ENCODE data around the gene YARS1.

Gene YARS1

DNA sequence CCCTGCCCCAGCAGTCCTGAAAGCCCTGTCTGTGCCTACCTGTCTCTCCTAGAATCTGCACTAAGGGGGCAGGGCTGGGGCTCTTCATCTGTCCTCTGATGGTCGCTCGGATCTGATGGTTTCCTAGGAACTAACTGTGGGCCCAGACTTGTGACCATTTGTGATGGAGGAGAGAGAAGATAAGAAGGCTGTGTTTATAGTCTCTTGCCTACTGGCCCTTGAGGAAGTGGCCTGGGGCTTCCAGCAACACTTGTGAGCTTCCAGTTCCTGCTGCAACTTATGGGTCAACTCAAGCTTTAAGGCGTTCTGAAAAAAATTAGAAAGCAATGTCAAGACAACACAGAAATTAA lies 61.4 kb downstream of the YARS1 start:
- no peak for ATAC-seq

DNA sequence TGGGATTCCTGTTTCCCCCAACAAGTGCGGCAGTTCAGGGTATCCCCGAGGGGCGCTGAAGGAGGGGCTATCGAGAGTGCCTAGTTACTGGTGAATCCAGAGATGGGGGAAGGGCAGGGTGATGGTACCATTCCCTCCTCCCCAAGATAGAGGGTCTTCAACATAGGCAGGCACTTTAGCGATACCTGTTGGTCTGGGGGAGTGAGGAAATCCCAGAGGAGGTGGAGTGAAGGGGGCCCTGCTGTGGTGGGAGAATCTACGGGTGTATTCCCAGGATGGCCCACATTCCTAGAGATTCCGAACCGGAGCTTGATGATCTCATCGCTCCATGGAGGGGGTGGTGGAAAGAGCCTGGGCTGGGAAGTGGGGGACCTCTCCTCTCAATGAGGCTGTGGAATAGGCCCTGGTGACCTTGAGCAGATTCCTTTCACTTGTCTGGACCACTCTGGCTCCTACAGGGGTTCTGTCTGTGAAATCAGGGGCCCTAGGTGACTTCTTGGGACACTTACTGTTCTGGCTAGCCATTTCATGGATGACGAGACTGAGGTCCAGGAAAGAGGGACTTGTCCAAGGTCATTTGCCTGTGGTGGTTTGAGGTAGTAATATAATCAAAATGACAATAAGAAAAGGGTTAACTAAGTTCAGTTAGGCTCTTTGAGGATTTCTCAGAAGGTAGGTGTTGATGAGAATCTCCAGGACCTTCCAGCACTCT lies 61.9 kb downstream of the YARS1 start:
- TF ChIP-seq TCF4 (CRISPR knock-in tag; IDR thresholded peaks at IDR 0.05; ENCODE audit: borderline replicate concordance) (no peak), ESRRG (CRISPR knock-in tag; IDR thresholded peaks at IDR 0.05) (no peak), ZFP30 (CRISPR knock-in tag; IDR thresholded peaks at IDR 0.05) (no peak), TOX (CRISPR knock-in tag; IDR thresholded peaks at IDR 0.05; ENCODE audit: borderline replicate concordance) (no peak), SNAI2 (CRISPR knock-in tag; IDR thresholded peaks at IDR 0.05) (no peak), CSDC2 (CRISPR knock-in tag; IDR thresholded peaks at IDR 0.05) (no peak), PPARA (CRISPR knock-in tag; IDR thresholded peaks at IDR 0.05; ENCODE audit: borderline replicate concordance) (no peak), ARNTL (CRISPR knock-in tag; IDR thresholded peaks at IDR 0.05; ENCODE audit: borderline replicate concordance, low read depth) (no peak), RARB (CRISPR knock-in tag; IDR thresholded peaks at IDR 0.05) (no peak), ZFP3 (CRISPR knock-in tag; IDR thresholded peaks at IDR 0.05) (no peak), ZNF565 (CRISPR knock-in tag; conservative IDR thresholded peaks at IDR 0.05; ENCODE audit: low read depth) (no peak), ISL1 (CRISPR knock-in tag; IDR thresholded peaks at IDR 0.05) (no peak), GLIS3 (CRISPR knock-in tag; IDR thresholded peaks at IDR 0.05) (no peak), OSR1 (CRISPR knock-in tag; IDR thresholded peaks at IDR 0.05) (no peak)
- TF ChIP-seq, protein P1, sequence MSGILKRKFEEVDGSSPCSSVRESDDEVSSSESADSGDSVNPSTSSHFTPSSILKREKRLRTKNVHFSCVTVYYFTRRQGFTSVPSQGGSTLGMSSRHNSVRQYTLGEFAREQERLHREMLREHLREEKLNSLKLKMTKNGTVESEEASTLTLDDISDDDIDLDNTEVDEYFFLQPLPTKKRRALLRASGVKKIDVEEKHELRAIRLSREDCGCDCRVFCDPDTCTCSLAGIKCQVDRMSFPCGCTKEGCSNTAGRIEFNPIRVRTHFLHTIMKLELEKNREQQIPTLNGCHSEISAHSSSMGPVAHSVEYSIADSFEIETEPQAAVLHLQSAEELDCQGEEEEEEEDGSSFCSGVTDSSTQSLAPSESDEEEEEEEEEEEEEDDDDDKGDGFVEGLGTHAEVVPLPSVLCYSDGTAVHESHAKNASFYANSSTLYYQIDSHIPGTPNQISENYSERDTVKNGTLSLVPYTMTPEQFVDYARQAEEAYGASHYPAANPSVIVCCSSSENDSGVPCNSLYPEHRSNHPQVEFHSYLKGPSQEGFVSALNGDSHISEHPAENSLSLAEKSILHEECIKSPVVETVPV (CRISPR knock-in tag; IDR thresholded peaks at IDR 0.05), result no peak
- TF ChIP-seq, protein P2, sequence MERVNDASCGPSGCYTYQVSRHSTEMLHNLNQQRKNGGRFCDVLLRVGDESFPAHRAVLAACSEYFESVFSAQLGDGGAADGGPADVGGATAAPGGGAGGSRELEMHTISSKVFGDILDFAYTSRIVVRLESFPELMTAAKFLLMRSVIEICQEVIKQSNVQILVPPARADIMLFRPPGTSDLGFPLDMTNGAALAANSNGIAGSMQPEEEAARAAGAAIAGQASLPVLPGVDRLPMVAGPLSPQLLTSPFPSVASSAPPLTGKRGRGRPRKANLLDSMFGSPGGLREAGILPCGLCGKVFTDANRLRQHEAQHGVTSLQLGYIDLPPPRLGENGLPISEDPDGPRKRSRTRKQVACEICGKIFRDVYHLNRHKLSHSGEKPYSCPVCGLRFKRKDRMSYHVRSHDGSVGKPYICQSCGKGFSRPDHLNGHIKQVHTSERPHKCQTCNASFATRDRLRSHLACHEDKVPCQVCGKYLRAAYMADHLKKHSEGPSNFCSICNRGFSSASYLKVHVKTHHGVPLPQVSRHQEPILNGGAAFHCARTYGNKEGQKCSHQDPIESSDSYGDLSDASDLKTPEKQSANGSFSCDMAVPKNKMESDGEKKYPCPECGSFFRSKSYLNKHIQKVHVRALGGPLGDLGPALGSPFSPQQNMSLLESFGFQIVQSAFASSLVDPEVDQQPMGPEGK (CRISPR knock-in tag; IDR thresholded peaks at IDR 0.05; ENCODE audit: borderline replicate concordance), result no peak
- TF ChIP-seq, protein P3, sequence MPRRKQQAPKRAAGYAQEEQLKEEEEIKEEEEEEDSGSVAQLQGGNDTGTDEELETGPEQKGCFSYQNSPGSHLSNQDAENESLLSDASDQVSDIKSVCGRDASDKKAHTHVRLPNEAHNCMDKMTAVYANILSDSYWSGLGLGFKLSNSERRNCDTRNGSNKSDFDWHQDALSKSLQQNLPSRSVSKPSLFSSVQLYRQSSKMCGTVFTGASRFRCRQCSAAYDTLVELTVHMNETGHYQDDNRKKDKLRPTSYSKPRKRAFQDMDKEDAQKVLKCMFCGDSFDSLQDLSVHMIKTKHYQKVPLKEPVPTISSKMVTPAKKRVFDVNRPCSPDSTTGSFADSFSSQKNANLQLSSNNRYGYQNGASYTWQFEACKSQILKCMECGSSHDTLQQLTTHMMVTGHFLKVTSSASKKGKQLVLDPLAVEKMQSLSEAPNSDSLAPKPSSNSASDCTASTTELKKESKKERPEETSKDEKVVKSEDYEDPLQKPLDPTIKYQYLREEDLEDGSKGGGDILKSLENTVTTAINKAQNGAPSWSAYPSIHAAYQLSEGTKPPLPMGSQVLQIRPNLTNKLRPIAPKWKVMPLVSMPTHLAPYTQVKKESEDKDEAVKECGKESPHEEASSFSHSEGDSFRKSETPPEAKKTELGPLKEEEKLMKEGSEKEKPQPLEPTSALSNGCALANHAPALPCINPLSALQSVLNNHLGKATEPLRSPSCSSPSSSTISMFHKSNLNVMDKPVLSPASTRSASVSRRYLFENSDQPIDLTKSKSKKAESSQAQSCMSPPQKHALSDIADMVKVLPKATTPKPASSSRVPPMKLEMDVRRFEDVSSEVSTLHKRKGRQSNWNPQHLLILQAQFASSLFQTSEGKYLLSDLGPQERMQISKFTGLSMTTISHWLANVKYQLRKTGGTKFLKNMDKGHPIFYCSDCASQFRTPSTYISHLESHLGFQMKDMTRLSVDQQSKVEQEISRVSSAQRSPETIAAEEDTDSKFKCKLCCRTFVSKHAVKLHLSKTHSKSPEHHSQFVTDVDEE (CRISPR knock-in tag; IDR thresholded peaks at IDR 0.05), result no peak
- no peak for ATAC-seq

More for the DNA sequence above, 61.4 kb downstream of the YARS1 start:
- TF ChIP-seq, protein P3 (CRISPR knock-in tag; IDR thresholded peaks at IDR 0.05), result no peak
- TF ChIP-seq ESRRG (CRISPR knock-in tag; IDR thresholded peaks at IDR 0.05) (no peak), SNAI2 (CRISPR knock-in tag; IDR thresholded peaks at IDR 0.05) (no peak), CSDC2 (CRISPR knock-in tag; IDR thresholded peaks at IDR 0.05) (no peak), ZNF565 (CRISPR knock-in tag; conservative IDR thresholded peaks at IDR 0.05; ENCODE audit: low read depth) (no peak), ZNF70 (CRISPR knock-in tag; IDR thresholded peaks at IDR 0.05) (no peak), ZFP30 (CRISPR knock-in tag; IDR thresholded peaks at IDR 0.05) (no peak), ZC3H10 (CRISPR knock-in tag; IDR thresholded peaks at IDR 0.05) (no peak), TOX (CRISPR knock-in tag; IDR thresholded peaks at IDR 0.05; ENCODE audit: borderline replicate concordance) (no peak), ZFP3 (CRISPR knock-in tag; IDR thresholded peaks at IDR 0.05) (no peak)
- TF ChIP-seq, protein P4, sequence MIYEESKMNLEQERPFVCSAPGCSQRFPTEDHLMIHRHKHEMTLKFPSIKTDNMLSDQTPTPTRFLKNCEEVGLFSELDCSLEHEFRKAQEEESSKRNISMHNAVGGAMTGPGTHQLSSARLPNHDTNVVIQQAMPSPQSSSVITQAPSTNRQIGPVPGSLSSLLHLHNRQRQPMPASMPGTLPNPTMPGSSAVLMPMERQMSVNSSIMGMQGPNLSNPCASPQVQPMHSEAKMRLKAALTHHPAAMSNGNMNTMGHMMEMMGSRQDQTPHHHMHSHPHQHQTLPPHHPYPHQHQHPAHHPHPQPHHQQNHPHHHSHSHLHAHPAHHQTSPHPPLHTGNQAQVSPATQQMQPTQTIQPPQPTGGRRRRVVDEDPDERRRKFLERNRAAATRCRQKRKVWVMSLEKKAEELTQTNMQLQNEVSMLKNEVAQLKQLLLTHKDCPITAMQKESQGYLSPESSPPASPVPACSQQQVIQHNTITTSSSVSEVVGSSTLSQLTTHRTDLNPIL (CRISPR knock-in tag; IDR thresholded peaks at IDR 0.05; ENCODE audit: low read depth), result no peak
- TF ChIP-seq, protein P1 (CRISPR knock-in tag; IDR thresholded peaks at IDR 0.05), result no peak

Measured in SK-N-SH treated with all-trans-retinoic acid at 6 μM for 48 hours (cell line).